Large intestine (tissue), 3 donors: ENCODE results near the gene MAP2K6. TPM values are rescaled to one million over a fixed set of nuclear protein-coding genes. Genes with fewer than 3 reads are reported as not detected.

Experiments used
- DNase-seq, 2 donors: peaks; one replicate each; pipeline versions ENCODE4 v3.0.0 to v3.0.0-alpha.2; 2013
- H3K27ac ChIP-seq: one replicate; pipeline ENCODE4 v1.5.1; 2013; ENCODE audit warnings: low read length
- H3K27me3 ChIP-seq: 2 replicates; pipeline ENCODE4 v1.6.1; 2013; ENCODE audit warnings: low read length; ENCODE audit not compliant: control insufficient read depth, insufficient read depth
- H3K36me3 ChIP-seq: 2 replicates; pipeline ENCODE4 v1.6.1; 2013; ENCODE audit warnings: low read length; ENCODE audit not compliant: control insufficient read depth, insufficient read depth
- H3K4me1 ChIP-seq: one replicate; pipeline ENCODE4 v1.6.1; 2013; ENCODE audit warnings: low read length; ENCODE audit not compliant: control insufficient read depth, insufficient read depth
- H3K4me3 ChIP-seq: one replicate; pipeline ENCODE4 v1.5.1; 2013; ENCODE audit warnings: low read length
- H3K9me3 ChIP-seq: one replicate; pipeline ENCODE4 v1.6.1; 2013; ENCODE audit warnings: mild to moderate bottlenecking, low read depth, low read length, moderate library complexity; ENCODE audit not compliant: control insufficient read depth
- WGBS: methylation state at CpG from one replicate; pipeline ENCODE4 v1.1.5; 2013; ENCODE audit warnings: low lambda C conversion rate; ENCODE audit not compliant: insufficient coverage; 5-methylcytosine and 5-hydroxymethylcytosine counted together
- polyA plus RNA-seq: library from polyadenylated mRNA; unstranded; fragments of 120-200 nt; gene quantifications from one replicate; pipeline ENCODE4 v1.2.1, GENCODE V29; 2013

The MAP2K6 gene
- polyA plus RNA-seq, 1 donor = 13.4 TPM

GRCh38 chr17:69438776-69439175 is 24.3 kb downstream of the MAP2K6 start:
- Histone ChIP-seq H3K36me3 (no peaks in the 10 kb centered on the region), H3K27ac (no peak overlapping the region), H3K9me3 (peaks cover 9% of the 10 kb centered on the region), H3K4me3 (no peak overlapping the region), H3K27me3 (no peaks in the 10 kb centered on the region), H3K4me1 (no peaks in the 10 kb centered on the region)
- no peak for DNase-seq
- WGBS = 0% methylated on average over 1 of the region's 4 CpGs

GRCh38 chr17:69441179-69441578 is 26.7 kb downstream of the MAP2K6 start:
- 100% methylated on average over 2 of the region's 2 CpGs for WGBS
- Histone ChIP-seq H3K27me3 (no peaks in the 10 kb centered on the region), H3K4me1 (no peaks in the 10 kb centered on the region), H3K9me3 (peaks cover 9% of the 10 kb centered on the region), H3K36me3 (no peaks in the 10 kb centered on the region), H3K27ac (no peak overlapping the region), H3K4me3 (no peak overlapping the region)
- DNase-seq = no peak

- DNase-seq = no peak
- Histone ChIP-seq H3K27me3 (no peaks in the 10 kb centered on the region), H3K9me3 (peaks cover 9% of the 10 kb centered on the region), H3K36me3 (no peaks in the 10 kb centered on the region), H3K27ac (no peak overlapping the region), H3K4me1 (no peaks in the 10 kb centered on the region), H3K4me3 (no peak overlapping the region)
- no CpG with 5 or more reads among the region's 4 CpGs for WGBS
Observed at GRCh38 chr17:69443138-69443537, 28.6 kb downstream of the MAP2K6 start.

GRCh38 chr17:69444023-69444422 is 29.5 kb downstream of the MAP2K6 start:
- peaks cover 9% of the 10 kb centered on the region for H3K9me3 ChIP-seq
- WGBS = 80% methylated on average over 1 of the region's 1 CpG
- H3K27me3 ChIP-seq = no peaks in the 10 kb centered on the region
- H3K27ac ChIP-seq = no peak overlapping the region
- H3K4me3 ChIP-seq = no peak overlapping the region
- DNase-seq = no peak
- H3K4me1 ChIP-seq = no peaks in the 10 kb centered on the region
- no peaks in the 10 kb centered on the region for H3K36me3 ChIP-seq

GRCh38 chr17:69445132-69445531 is 30.6 kb downstream of the MAP2K6 start:
- DNase-seq = no peak
- Histone ChIP-seq H3K4me3 (no peak overlapping the region), H3K9me3 (peaks cover 8% of the 10 kb centered on the region), H3K27ac (no peak overlapping the region), H3K4me1 (no peaks in the 10 kb centered on the region), H3K36me3 (no peaks in the 10 kb centered on the region), H3K27me3 (no peaks in the 10 kb centered on the region)
- WGBS = no CpG with 5 or more reads among the region's 2 CpGs

GRCh38 chr17:69447726-69448125 is 33.2 kb downstream of the MAP2K6 start:
- DNase-seq = no peak
- no CpG with 5 or more reads among the region's 5 CpGs for WGBS
- Histone ChIP-seq H3K36me3 (no peaks in the 10 kb centered on the region), H3K9me3 (no peaks in the 10 kb centered on the region), H3K4me3 (no peak overlapping the region), H3K4me1 (no peaks in the 10 kb centered on the region), H3K27ac (no peak overlapping the region), H3K27me3 (no peaks in the 10 kb centered on the region)

GRCh38 chr17:69448431-69449102 is 34.1 kb downstream of the MAP2K6 start:
- peak; percentile 70 to 84 for DNase-seq
- H3K36me3 ChIP-seq = no peaks in the 10 kb centered on the region
- WGBS = 34% methylated on average over 4 of the region's 16 CpGs

GRCh38 chr17:69450131-69450530 is 35.6 kb downstream of the MAP2K6 start:
- no peaks in the 10 kb centered on the region for H3K4me1 ChIP-seq
- no peaks in the 10 kb centered on the region for H3K9me3 ChIP-seq
- DNase-seq = no peak
- H3K4me3 ChIP-seq = no peak overlapping the region
- no CpG with 5 or more reads among the region's 4 CpGs for WGBS
- H3K27ac ChIP-seq = no peak overlapping the region
- H3K27me3 ChIP-seq = no peaks in the 10 kb centered on the region
- no peaks in the 10 kb centered on the region for H3K36me3 ChIP-seq

More at GRCh38 chr17:69448431-69449102, 34.1 kb downstream of the MAP2K6 start:
- H3K4me3 ChIP-seq = no peak overlapping the region
- peak overlapping the region; percentile 47 for H3K27ac ChIP-seq
- no peaks in the 10 kb centered on the region for H3K9me3 ChIP-seq
- H3K4me1 ChIP-seq = no peaks in the 10 kb centered on the region
- no peaks in the 10 kb centered on the region for H3K27me3 ChIP-seq

- Histone ChIP-seq H3K27me3 (no peaks in the 10 kb centered on the region), H3K27ac (no peak overlapping the region), H3K4me1 (no peaks in the 10 kb centered on the region), H3K4me3 (no peak overlapping the region), H3K36me3 (no peaks in the 10 kb centered on the region), H3K9me3 (no peaks in the 10 kb centered on the region)
- DNase-seq = no peak
- 97% methylated on average over 3 of the region's 7 CpGs for WGBS
Observed at GRCh38 chr17:69450918-69451317, 36.4 kb downstream of the MAP2K6 start.

GRCh38 chr17:69451416-69452394 is 37.2 kb downstream of the MAP2K6 start:
- no peaks in the 10 kb centered on the region for H3K9me3 ChIP-seq
- H3K4me3 ChIP-seq = no peak overlapping the region
- H3K4me1 ChIP-seq = no peaks in the 10 kb centered on the region
- H3K36me3 ChIP-seq = no peaks in the 10 kb centered on the region
- WGBS = 100% methylated on average over 2 of the region's 8 CpGs
- H3K27me3 ChIP-seq = no peaks in the 10 kb centered on the region
- DNase-seq = no peak
- no peak overlapping the region for H3K27ac ChIP-seq
